ENCODE measurements around the gene TEX19.
"Not testable (repeated sequence)": the region's sequence is repeated elsewhere in the genome, so short reads cannot be mapped to it uniquely, and the experiment has no call there.

The TEX19 gene

GRCh38 chr17:82359451-82360074 is 516 bp downstream of the TEX19 start:
- DNase-seq, result not testable (repeated sequence)

- DNase-seq, result no peak
Observed at GRCh38 chr17:82361885-82362633, 3.0 kb downstream of the TEX19 start.

DNA sequence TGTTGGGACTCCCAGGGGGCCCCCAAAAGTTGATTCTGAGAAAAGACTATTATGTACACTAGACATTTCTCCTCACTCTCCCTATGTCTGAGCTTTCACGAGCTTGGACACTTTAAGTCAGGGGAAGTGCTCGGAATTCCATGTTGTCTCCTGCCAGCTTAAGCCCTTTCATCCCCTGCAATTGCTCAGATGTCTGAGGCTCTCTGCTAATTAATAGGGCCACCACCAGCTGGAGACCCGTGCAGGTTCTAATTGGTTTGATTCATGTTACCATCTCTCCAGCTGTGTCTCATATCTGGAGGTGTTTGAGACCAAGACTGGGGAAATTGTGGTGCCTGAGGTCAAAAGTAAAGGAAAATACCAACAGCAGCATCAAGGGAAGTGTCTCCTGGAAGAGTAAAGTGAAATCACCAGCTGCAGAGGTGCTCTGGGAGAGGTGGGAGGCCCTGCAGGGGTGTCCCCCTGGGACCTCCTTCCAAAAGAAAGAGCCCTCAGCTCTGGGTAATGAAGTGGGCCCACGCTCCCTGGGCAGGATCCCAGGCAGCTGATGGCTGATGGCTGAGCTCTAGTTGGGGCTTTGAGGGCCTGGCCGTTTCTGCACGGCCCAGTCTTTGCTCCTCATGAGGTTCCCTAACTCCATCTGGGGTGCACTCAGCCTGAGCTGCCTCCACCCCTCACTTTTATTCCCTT is 6.7 kb downstream of the TEX19 start:
- DNase-seq, result no peak

- DNase-seq, result no peak
Observed at GRCh38 chr17:82366749-82367148, 7.7 kb downstream of the TEX19 start.

GRCh38 chr17:82367724-82368524 is 8.9 kb downstream of the TEX19 start:
- peak; percentile 80 for DNase-seq

DNA sequence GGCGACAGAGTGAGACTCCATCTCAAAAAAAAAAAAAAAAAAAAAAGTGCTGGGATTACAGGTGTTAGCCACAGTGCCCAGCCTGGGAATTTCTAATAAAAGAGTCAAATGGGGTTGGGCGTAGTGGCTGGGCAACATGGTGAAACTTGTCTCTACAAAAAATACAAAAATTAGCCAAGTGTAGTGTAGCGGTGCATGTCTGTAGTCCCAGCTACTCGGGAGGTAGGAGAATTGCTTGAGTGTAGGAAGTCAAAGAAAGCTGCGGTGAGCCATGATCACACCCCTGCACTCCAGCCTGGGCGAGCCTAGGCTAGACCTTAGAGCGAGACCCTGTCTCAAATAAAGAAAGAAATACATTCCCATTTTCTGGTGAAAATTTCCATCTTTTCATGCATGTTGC is 10.2 kb downstream of the TEX19 start:
- DNase-seq, result no peak

- no peak for DNase-seq
Observed at GRCh38 chr17:82370471-82371332, 11.7 kb downstream of the TEX19 start.

DNA sequence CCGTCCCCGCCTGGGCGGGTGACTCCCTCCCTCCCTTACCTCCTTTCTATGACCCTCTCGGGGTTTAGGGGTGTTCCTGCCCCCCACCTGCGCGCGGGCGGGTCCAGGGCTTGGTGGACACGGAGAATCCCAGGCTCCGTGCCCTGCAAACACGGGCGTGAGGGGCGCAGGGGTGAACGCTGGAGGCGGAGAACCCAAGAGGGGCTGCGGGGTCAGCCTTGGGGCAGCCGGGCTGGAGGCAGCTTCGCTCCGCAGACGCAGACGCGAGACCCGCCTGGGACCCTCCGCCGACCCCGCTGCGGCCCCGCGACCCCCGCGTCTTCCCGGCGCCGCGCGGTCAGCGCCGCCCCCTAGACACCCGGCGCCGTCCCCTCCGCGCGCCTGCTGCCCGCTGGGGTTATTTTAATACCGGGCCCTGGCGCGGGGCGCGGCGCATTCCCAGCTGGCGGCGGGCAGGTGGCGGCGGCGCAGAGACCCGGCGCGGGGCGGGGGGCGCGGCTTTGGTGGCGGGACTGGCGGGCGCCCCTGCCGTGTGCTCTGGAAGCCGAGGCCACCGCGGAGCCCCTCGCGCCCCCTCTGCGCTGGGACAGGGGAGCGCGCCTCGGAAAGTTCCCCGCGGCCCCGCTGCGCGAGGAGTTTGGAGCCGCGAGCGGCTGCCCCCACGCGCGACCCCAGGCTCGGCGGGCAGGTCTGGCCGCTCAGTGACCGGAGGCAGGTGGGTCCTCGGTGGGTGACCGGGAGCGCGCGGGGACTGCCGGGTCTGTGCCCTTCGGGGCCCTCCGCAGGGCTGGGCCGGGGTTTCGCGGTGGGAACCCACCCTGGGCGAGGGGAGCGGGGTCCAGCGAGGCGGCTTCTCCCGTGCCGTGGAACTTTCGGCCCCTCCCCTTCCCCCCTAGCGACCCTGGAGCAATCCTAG is 12.5 kb downstream of the TEX19 start, which contains the start of gene UTS2R:
UTS2R (plus strand) TSS at position 433 of the 916 bp plus-strand sequence. CDS start 2,560 bp downstream, outside the sequence.
- DNase-seq, result no peak

DNA sequence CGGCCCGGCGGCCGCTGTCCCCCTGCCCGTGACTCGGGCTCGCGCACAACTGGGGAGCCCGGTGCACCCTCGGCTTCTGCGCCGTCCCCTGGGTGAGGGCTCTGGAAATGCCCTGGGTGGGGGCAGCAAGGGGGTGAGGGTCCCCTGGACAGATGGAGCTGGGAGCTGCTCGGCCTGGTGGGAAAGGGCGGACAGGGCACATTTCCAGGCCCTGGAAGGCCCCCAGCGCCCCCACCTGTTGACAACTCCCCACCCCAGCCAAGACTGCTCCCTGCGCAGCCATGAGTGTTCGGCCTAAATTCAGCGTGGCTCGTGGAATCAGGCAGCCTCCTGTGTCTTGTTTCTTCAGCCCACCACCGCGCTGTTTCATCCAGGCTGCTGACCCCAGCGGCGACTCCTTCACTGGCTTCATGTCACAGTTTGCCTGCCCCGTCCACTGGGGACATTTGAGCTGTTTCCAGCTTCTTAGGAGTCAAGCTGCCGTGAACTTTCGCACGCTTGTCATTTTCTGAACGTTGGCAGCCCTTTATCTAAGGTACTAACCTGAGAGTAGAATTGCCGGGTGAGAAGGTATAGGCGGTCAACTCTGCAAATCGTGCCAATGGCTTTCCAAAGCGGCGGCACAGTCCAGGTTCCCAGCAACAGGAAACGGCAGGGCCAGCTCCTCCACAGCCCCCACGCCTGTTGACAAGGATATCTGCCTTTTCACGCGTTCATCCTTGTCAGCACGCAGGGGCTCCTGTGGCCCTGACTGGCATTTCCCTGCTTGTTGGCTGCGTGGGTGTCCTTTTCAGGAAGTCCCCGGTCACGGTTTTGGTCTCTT is 13.4 kb downstream of the TEX19 start:
- no peak for DNase-seq

- not testable (repeated sequence) for DNase-seq
Observed at GRCh38 chr17:82373072-82373452, 14.0 kb downstream of the TEX19 start.

GRCh38 chr17:82373731-82374625 is 14.9 kb downstream of the TEX19 start:
- DNase-seq, result no peak

DNA sequence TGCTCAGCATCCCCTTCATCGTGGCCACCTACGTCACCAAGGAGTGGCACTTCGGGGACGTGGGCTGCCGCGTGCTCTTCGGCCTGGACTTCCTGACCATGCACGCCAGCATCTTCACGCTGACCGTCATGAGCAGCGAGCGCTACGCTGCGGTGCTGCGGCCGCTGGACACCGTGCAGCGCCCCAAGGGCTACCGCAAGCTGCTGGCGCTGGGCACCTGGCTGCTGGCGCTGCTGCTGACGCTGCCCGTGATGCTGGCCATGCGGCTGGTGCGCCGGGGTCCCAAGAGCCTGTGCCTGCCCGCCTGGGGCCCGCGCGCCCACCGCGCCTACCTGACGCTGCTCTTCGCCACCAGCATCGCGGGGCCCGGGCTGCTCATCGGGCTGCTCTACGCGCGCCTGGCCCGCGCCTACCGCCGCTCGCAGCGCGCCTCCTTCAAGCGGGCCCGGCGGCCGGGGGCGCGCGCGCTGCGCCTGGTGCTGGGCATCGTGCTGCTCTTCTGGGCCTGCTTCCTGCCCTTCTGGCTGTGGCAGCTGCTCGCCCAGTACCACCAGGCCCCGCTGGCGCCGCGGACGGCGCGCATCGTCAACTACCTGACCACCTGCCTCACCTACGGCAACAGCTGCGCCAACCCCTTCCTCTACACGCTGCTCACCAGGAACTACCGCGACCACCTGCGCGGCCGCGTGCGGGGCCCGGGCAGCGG is 15.7 kb downstream of the TEX19 start:
- no peak for DNase-seq

DNA sequence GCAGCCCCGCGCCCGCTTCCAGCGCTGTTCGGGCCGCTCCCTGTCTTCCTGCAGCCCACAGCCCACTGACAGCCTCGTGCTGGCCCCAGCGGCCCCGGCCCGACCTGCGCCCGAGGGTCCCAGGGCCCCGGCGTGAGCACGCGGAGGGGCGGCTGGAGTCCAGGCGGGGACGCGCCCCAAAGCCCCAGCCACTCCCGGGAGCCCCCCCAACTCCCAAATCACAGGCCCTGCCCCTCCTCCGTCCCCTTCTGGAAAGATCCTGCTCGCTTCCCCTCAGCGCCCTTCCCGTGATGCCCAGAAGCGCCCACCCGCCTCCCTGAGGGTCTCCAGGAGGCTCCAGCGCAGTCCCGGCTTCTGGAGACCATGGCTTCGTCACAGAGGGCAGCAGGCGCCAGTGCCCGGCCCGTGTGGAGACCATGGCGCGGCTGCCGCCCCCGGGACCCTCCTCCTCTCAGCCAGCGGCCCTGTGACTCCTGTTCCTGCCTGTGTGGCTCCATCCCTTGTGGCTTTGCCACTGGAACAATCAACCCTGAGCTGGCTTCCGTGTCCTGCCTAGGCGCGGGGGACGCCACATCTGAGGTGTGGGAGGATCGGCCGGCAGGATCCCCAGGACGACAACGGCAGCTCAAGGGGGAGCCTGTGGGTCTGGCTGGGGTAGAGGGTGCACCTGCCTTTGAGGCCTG is 16.5 kb downstream of the TEX19 start:
- DNase-seq, result no peak

GRCh38 chr17:82376042-82376730 is 17.1 kb downstream of the TEX19 start:
- DNase-seq, result no peak

DNA sequence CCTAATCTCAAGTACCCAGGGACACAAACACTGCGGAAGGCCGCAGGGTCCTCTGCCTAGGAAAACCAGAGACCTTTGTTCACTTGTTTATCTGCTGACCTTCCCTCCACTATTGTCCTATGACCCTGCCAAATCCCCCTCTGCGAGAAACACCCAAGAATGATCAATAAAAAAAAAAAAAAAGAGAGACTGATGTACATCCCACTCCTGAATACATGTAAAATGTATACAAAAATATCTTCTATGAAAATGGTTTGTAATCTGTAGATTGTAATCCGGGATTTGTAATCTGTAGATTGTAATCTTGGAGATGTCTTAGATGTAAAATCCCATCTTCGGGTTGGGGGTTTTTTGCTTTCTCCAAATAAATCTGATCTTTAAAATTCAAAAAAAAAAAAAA is 18.2 kb downstream of the TEX19 start:
- not testable (repeated sequence) for DNase-seq

- no peak for DNase-seq
Observed at GRCh38 chr17:82377924-82378740, 19.1 kb downstream of the TEX19 start.

All from GDM1 (cell line).